Left ventricle myocardium superior (tissue), 1 donor: ENCODE results near the gene UQCRC2. TPM values are rescaled to one million over a fixed set of nuclear protein-coding genes. Genes with fewer than 3 reads are reported as not detected.
"Not testable (repeated sequence)": the region's sequence is repeated elsewhere in the genome, so short reads cannot be mapped to it uniquely, and the experiment has no call there.

Source experiments
- ATAC-seq: fragments of 200-7000 bp; cut with Tn5 transposase; one replicate; pipeline ENCODE4 v1.9.1; 2020; ENCODE audit warnings: mild to moderate bottlenecking, moderate library complexity
- DNase-seq: peaks from one replicate; pipeline ENCODE4 v3.0.0-alpha.2; 2020
- intact Hi-C: fragments of 100-400 bp; cut with micrococcal nuclease; formaldehyde crosslinking; loops from one replicate; pipeline ENCODE4 v1.11.0; 2022
- total RNA-seq: library from RNA; stranded (reverse); fragmentation: NEBNext Ultra II Directional; extraction: Animal tissue kit (Norgen Biotek cat#: 25700); gene quantifications from one replicate; pipeline ENCODE4 v1.2.1, GENCODE V29; 2021
- donor health status: DM: no; HTN: yes; CAD: no; lungs with severe emphysema.

The UQCRC2 gene
- total RNA-seq, 1 donor from 2014 or later = 1,065 TPM

GRCh38 chr16:22005746-22006145 is 52.6 kb downstream of the UQCRC2 start:
- intact Hi-C loops = loop anchor here (10.0 kb wide), 1 partner anchor 289 kb away; the partner anchor contains the start of gene POLR3E
- DNase-seq = no peak
- ATAC-seq = no peak

- intact Hi-C loops = loop anchor here (10.0 kb wide), 1 partner anchor 288 kb away; the partner anchor contains the start of gene POLR3E
- DNase-seq (no peak), ATAC-seq (no peak)
Measured at GRCh38 chr16:22006636-22007035, 53.5 kb downstream of the UQCRC2 start.

GRCh38 chr16:22007159-22007508 is 54.0 kb downstream of the UQCRC2 start:
- ATAC-seq (no peak), DNase-seq (no peak)
- intact Hi-C loops = loop anchor here (10.0 kb wide), 1 partner anchor 288 kb away; the partner anchor contains the start of gene POLR3E

GRCh38 chr16:22007509-22008214 is 54.5 kb downstream of the UQCRC2 start, which contains the start of gene MOSMO:
Gene MOSMO (plus strand): TSS chr16:22008111. CDS start chr16:22008302, 191 bp downstream.
- ATAC-seq (peak; percentile 97), DNase-seq (peak; percentile 88)
- intact Hi-C loops = loop anchor here (10.0 kb wide), 1 partner anchor 287 kb away; the partner anchor contains the start of gene POLR3E

- intact Hi-C loops = loop anchor here (10.0 kb wide), 1 partner anchor 286 kb away; the partner anchor contains the start of gene POLR3E
- DNase-seq = peak; percentile 37
- peak; percentile 12 for ATAC-seq
Measured at GRCh38 chr16:22008215-22009059, 55.3 kb downstream of the UQCRC2 start.

GRCh38 chr16:22010902-22011301 is 57.7 kb downstream of the UQCRC2 start:
- intact Hi-C loops = no loop called here
- ATAC-seq = no peak

GRCh38 chr16:22012241-22012640 is 59.1 kb downstream of the UQCRC2 start:
- DNase-seq (no peak), ATAC-seq (no peak)
- intact Hi-C loops = no loop called here

More at GRCh38 chr16:22010902-22011301, 57.7 kb downstream of the UQCRC2 start:
- no peak for DNase-seq

GRCh38 chr16:22013486-22013885 is 60.3 kb downstream of the UQCRC2 start:
- DNase-seq (no peak), ATAC-seq (no peak)
- intact Hi-C loops = no loop called here

- intact Hi-C loops = no loop called here
- no peak for ATAC-seq
- no peak for DNase-seq
Measured at GRCh38 chr16:22014271-22014873, 61.2 kb downstream of the UQCRC2 start.

- DNase-seq = no peak
- ATAC-seq = no peak
- intact Hi-C loops = no loop called here
Measured at GRCh38 chr16:22016927-22017326, 63.8 kb downstream of the UQCRC2 start.

- ATAC-seq (no peak), DNase-seq (no peak)
- intact Hi-C loops = no loop called here
Measured at GRCh38 chr16:22018559-22018958, 65.4 kb downstream of the UQCRC2 start.

- DNase-seq = no peak
- intact Hi-C loops = no loop called here
- ATAC-seq = no peak
Measured at GRCh38 chr16:22022151-22022550, 69.0 kb downstream of the UQCRC2 start.

GRCh38 chr16:22023505-22023904 is 70.3 kb downstream of the UQCRC2 start:
- ATAC-seq (no peak), DNase-seq (no peak)
- intact Hi-C loops = no loop called here

- intact Hi-C loops, DNase-seq, ATAC-seq: not testable (repeated sequence)
Measured at GRCh38 chr16:22024785-22025184, 71.6 kb downstream of the UQCRC2 start.

- DNase-seq (no peak), ATAC-seq (no peak)
- intact Hi-C loops = no loop called here
Measured at GRCh38 chr16:22027633-22028032, 74.5 kb downstream of the UQCRC2 start.

GRCh38 chr16:22029632-22030031 is 76.5 kb downstream of the UQCRC2 start:
- ATAC-seq = no peak
- no peak for DNase-seq

GRCh38 chr16:22030087-22030812 is 77.1 kb downstream of the UQCRC2 start:
- no peak for DNase-seq
- intact Hi-C loops = no loop called here
- ATAC-seq = no peak

More at GRCh38 chr16:22029632-22030031, 76.5 kb downstream of the UQCRC2 start:
- intact Hi-C loops = no loop called here

GRCh38 chr16:22031483-22032083 is 78.4 kb downstream of the UQCRC2 start:
- no peak for DNase-seq
- ATAC-seq = no peak
- intact Hi-C loops = no loop called here
